HepG2 (cell line): ENCODE measurements around the gene LSM14B. TPM values are rescaled to one million over a fixed set of nuclear protein-coding genes. Genes with fewer than 3 reads are reported as not detected.

Experiments
- HNF4G ChIP-seq, 2 experiments: sonication (generic) in 1 of 2; formaldehyde crosslinking in 1 of 2; IDR thresholded peaks; 2 replicates each; pipeline versions ENCODE4 v1.4.0 to v1.6.1; 2011 to 2020; ENCODE audit warnings: borderline replicate concordance in 2 of 2, low read depth in 2 of 2, mild to moderate bottlenecking in 2 of 2, low read length in 1 of 2, missing genetic modification reagents in 1 of 2, moderate library complexity in 1 of 2
- JARID2 ChIP-seq: sonication (generic); formaldehyde crosslinking; IDR thresholded peaks from 2 replicates; pipeline ENCODE4 v1.8.1; 2023; ENCODE audit warnings: missing genetic modification reagents, inconsistent platforms; ENCODE audit not compliant: insufficient replicate concordance
- NFRKB ChIP-seq: fragments of 450-650 bp; IDR thresholded peaks from 2 replicates; pipeline ENCODE4 v1.6.1; 2017
- RAD21 ChIP-seq: fragments of 450-650 bp; formaldehyde crosslinking; IDR thresholded peaks from 2 replicates; pipeline ENCODE4 v1.5.0; 2020; ENCODE audit warnings: mild to moderate bottlenecking
- SETDB1 ChIP-seq: sonication (generic); formaldehyde crosslinking; IDR thresholded peaks from 2 replicates; pipeline ENCODE4 v1.5.1; 2020; ENCODE audit warnings: missing genetic modification reagents, mild to moderate bottlenecking, borderline replicate concordance
- SIN3B ChIP-seq: fragments of 150-350 bp; IDR thresholded peaks from 2 replicates; pipeline ENCODE4 v1.6.1; 2014; ENCODE audit warnings: low read length
- SPEN ChIP-seq: sonication (generic); formaldehyde crosslinking; IDR thresholded peaks from 2 replicates; pipeline ENCODE4 v1.5.1; 2020; ENCODE audit warnings: low read depth, mild to moderate bottlenecking, missing genetic modification reagents
- TAF1 ChIP-seq: sonication (generic); formaldehyde crosslinking; IDR thresholded peaks from 2 replicates; pipeline ENCODE4 v1.4.0; 2020; ENCODE audit warnings: missing genetic modification reagents
- ZNF432 ChIP-seq: sonication (generic); formaldehyde crosslinking; IDR thresholded peaks from 2 replicates; pipeline ENCODE4 v1.5.0; 2020; ENCODE audit warnings: missing genetic modification reagents, mild to moderate bottlenecking, borderline replicate concordance
- ZNF468 ChIP-seq: sonication (generic); formaldehyde crosslinking; IDR thresholded peaks from 2 replicates; pipeline ENCODE4 v1.8.0; 2022; ENCODE audit warnings: mild to moderate bottlenecking, moderate library complexity, missing genetic modification reagents
- ZNF781 ChIP-seq: sonication (generic); formaldehyde crosslinking; IDR thresholded peaks from 2 replicates; pipeline ENCODE4 v1.5.1; 2020; ENCODE audit warnings: borderline replicate concordance, mild to moderate bottlenecking, missing genetic modification reagents; ENCODE audit errors: not compliant biosample characterization
- polyA plus RNA-seq, 8 experiments: library from polyadenylated mRNA; depleted of rRNA in 3 of 8; stranded (reverse) in 7 of 8; unstranded in 1 of 8; fragments of >200 nt; fragmentation: Illumina TruSeq in 4 of 8; extraction: Trizol in 4 of 8; gene quantifications; 2 replicates each; pipeline versions ENCODE4 v1.2.1 to v1.2.3, GENCODE V29; 2011 to 2016; ENCODE audit warnings: low read depth in 4 of 8, missing spikeins in 1 of 8, mixed read lengths in 1 of 8; ENCODE audit not compliant: insufficient read depth in 1 of 8
- total RNA-seq, 5 experiments: library from RNA; depleted of rRNA; stranded (reverse); fragments of >200 nt; fragmentation: Illumina TruSeq; extraction: Trizol; gene quantifications; 2 replicates each; pipeline ENCODE4 v1.2.3, GENCODE V29; 2016; ENCODE audit warnings: low read depth in 1 of 5
- TF ChIP-seq, protein P1 (sequence below): sonication (generic); formaldehyde crosslinking; IDR thresholded peaks from 2 replicates; pipeline ENCODE4 v1.8.0; 2022; ENCODE audit warnings: mild to moderate bottlenecking, missing genetic modification reagents; ENCODE audit not compliant: insufficient replicate concordance
- TF ChIP-seq, protein P2 (sequence below): sonication (generic); formaldehyde crosslinking; IDR thresholded peaks from 2 replicates; pipeline ENCODE4 v1.4.0; 2020; ENCODE audit warnings: missing genetic modification reagents
- TF ChIP-seq, protein P3 (sequence below): sonication (generic); formaldehyde crosslinking; IDR thresholded peaks from 2 replicates; pipeline ENCODE4 v1.4.0; 2020; ENCODE audit warnings: low read depth, mild to moderate bottlenecking, missing genetic modification reagents
- TF ChIP-seq, protein P4 (sequence below): sonication (generic); formaldehyde crosslinking; IDR thresholded peaks from 2 replicates; pipeline ENCODE4 v1.5.0; 2020; ENCODE audit warnings: mild to moderate bottlenecking, missing genetic modification reagents, borderline replicate concordance

The LSM14B gene
- total and polyA plus RNA-seq, 2 of the 13 experiments (the other 11 are each of a cell fraction or from before 2014, with no cell fraction given), result 43.3 to 79.2 TPM

DNA sequence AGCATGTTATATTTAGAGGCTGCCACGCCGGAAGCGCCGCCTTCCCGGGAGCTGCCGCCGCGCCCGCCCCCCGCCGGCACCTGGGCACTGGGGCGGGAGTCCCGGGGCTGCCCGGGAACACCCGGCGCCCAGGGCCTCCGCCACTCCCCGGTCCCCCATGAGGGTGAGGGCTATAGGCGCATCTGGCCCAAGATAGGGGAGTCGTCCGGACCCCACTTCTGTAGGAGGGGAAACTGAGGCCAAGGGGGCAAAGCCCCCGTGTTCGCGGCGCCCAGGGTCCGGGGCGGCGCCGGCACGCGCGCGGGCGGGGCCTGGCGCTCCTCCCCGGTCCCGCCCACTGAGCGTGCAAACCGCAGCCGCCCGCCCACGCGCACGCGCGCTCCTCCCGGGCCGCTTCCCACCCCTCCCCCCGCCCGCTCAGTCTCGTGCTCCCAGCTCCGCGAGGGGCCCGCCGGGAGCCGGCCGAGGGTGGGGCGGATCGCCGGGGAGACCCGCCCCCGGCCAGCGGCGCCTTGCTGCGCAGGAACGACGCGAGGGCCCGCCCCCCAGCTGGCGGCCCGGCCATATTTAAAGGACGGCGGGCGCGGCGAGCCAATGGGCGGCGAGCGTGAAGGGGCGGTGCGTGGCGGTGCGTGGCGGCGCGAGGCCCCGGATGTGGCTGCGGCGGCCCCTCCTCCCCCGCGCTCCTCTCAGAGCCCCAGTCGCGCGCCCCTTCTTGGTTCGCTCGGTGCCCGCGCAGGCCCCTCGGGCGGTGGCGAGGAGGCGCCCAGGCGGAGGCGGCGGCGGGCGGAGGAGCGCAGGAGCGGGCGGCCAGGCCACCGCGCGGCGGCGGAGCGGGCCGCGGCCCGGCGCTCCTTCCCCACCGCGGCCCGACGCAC, at the start of gene LSM14B (continued):
- TF ChIP-seq, protein P1, sequence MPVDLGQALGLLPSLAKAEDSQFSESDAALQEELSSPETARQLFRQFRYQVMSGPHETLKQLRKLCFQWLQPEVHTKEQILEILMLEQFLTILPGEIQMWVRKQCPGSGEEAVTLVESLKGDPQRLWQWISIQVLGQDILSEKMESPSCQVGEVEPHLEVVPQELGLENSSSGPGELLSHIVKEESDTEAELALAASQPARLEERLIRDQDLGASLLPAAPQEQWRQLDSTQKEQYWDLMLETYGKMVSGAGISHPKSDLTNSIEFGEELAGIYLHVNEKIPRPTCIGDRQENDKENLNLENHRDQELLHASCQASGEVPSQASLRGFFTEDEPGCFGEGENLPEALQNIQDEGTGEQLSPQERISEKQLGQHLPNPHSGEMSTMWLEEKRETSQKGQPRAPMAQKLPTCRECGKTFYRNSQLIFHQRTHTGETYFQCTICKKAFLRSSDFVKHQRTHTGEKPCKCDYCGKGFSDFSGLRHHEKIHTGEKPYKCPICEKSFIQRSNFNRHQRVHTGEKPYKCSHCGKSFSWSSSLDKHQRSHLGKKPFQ (CRISPR knock-in tag), result peak; percentile 91
- TF ChIP-seq HNF4G (IDR thresholded peaks at IDR 0.05; ENCODE audit: borderline replicate concordance, low read depth, low read length) (peak; percentile 12; the same call in 1 of the 2 replicates), HNF4G (CRISPR knock-in tag; IDR thresholded peaks at IDR 0.05; ENCODE audit: borderline replicate concordance, low read depth) (no peak; the same call in 1 of the 2 replicates), SPEN (peak; percentile 68; the same call in 1 of the 2 replicates), JARID2 (no peak), ZNF432 (CRISPR knock-in tag) (no peak), NFRKB (no peak), SETDB1 (CRISPR knock-in tag) (no peak), SIN3B (peak; percentile 68; the same call in 1 of the 2 replicates), ZNF468 (no peak), RAD21 (CRISPR knock-in tag) (peak; percentile 75), TAF1 (CRISPR knock-in tag) (peak; percentile 60; the same call in 1 of the 2 replicates), ZNF781 (no peak)
- TF ChIP-seq, protein P2, sequence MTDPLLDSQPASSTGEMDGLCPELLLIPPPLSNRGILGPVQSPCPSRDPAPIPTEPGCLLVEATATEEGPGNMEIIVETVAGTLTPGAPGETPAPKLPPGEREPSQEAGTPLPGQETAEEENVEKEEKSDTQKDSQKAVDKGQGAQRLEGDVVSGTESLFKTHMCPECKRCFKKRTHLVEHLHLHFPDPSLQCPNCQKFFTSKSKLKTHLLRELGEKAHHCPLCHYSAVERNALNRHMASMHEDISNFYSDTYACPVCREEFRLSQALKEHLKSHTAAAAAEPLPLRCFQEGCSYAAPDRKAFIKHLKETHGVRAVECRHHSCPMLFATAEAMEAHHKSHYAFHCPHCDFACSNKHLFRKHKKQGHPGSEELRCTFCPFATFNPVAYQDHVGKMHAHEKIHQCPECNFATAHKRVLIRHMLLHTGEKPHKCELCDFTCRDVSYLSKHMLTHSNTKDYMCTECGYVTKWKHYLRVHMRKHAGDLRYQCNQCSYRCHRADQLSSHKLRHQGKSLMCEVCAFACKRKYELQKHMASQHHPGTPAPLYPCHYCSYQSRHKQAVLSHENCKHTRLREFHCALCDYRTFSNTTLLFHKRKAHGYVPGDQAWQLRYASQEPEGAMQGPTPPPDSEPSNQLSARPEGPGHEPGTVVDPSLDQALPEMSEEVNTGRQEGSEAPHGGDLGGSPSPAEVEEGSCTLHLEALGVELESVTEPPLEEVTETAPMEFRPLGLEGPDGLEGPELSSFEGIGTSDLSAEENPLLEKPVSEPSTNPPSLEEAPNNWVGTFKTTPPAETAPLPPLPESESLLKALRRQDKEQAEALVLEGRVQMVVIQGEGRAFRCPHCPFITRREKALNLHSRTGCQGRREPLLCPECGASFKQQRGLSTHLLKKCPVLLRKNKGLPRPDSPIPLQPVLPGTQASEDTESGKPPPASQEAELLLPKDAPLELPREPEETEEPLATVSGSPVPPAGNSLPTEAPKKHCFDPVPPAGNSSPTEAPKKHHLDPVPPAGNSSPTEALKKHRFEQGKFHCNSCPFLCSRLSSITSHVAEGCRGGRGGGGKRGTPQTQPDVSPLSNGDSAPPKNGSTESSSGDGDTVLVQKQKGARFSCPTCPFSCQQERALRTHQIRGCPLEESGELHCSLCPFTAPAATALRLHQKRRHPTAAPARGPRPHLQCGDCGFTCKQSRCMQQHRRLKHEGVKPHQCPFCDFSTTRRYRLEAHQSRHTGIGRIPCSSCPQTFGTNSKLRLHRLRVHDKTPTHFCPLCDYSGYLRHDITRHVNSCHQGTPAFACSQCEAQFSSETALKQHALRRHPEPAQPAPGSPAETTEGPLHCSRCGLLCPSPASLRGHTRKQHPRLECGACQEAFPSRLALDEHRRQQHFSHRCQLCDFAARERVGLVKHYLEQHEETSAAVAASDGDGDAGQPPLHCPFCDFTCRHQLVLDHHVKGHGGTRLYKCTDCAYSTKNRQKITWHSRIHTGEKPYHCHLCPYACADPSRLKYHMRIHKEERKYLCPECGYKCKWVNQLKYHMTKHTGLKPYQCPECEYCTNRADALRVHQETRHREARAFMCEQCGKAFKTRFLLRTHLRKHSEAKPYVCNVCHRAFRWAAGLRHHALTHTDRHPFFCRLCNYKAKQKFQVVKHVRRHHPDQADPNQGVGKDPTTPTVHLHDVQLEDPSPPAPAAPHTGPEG (CRISPR knock-in tag), result no peak; the same call in 1 of the 2 replicates
- TF ChIP-seq, protein P3, sequence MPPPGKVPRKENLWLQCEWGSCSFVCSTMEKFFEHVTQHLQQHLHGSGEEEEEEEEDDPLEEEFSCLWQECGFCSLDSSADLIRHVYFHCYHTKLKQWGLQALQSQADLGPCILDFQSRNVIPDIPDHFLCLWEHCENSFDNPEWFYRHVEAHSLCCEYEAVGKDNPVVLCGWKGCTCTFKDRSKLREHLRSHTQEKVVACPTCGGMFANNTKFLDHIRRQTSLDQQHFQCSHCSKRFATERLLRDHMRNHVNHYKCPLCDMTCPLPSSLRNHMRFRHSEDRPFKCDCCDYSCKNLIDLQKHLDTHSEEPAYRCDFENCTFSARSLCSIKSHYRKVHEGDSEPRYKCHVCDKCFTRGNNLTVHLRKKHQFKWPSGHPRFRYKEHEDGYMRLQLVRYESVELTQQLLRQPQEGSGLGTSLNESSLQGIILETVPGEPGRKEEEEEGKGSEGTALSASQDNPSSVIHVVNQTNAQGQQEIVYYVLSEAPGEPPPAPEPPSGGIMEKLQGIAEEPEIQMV, result 0 out of 2 replicates have a peak, but pooled peaks have one; percentile 55
- TF ChIP-seq, protein P4, sequence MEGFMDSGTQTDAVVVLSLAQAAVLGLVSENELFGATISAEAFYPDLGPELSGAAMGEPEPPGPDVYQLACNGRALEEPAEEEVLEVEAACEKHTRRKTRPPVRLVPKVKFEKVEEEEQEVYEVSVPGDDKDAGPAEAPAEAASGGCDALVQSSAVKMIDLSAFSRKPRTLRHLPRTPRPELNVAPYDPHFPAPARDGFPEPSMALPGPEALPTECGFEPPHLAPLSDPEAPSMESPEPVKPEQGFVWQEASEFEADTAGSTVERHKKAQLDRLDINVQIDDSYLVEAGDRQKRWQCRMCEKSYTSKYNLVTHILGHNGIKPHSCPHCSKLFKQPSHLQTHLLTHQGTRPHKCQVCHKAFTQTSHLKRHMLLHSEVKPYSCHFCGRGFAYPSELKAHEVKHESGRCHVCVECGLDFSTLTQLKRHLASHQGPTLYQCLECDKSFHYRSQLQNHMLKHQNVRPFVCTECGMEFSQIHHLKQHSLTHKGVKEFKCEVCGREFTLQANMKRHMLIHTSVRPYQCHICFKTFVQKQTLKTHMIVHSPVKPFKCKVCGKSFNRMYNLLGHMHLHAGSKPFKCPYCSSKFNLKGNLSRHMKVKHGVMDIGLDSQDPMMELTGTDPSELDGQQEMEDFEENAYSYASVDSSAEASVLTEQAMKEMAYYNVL (CRISPR knock-in tag), result peak; percentile 20; the same call in 1 of the 2 replicates
